Sigmoid colon (tissue), 7 donors: ENCODE results near the gene KLHDC7B. TPM values are rescaled to one million over a fixed set of nuclear protein-coding genes. Genes with fewer than 3 reads are reported as not detected.

Experiments used
- DNase-seq: peaks from one replicate; pipeline ENCODE4 v3.0.0-alpha.2; 2019
- H3K27ac ChIP-seq, 4 donors: fragments of 200-600 bp; sonication (generic); one replicate each; pipeline ENCODE4 v1.5.1; 2016 to 2019; ENCODE audit warnings: mild to moderate bottlenecking in 1 of 4
- H3K27me3 ChIP-seq, 3 donors: fragments of 200-600 bp; sonication (generic); one replicate each; pipeline ENCODE4 v1.5.1; 2019; ENCODE audit warnings: mild to moderate bottlenecking in 1 of 3
- H3K36me3 ChIP-seq, 4 donors: fragments of 200-600 bp; sonication (generic); one replicate each; pipeline ENCODE4 v1.5.1; 2016 to 2019
- H3K4me1 ChIP-seq, 4 donors: fragments of 200-600 bp; sonication (generic); one replicate each; pipeline ENCODE4 v1.5.1; 2017 to 2019
- H3K4me3 ChIP-seq, 4 donors: fragments of 200-600 bp; sonication (generic); one replicate each; pipeline ENCODE4 v1.5.1; 2017 to 2019; ENCODE audit warnings: mild to moderate bottlenecking in 2 of 4, moderate library complexity in 1 of 4
- H3K9me3 ChIP-seq, 4 donors: fragments of 200-600 bp in 3 of 4; sonication (generic) in 3 of 4; one replicate each; pipeline versions ENCODE4 v1.5.1 to v1.6.1; 2013 to 2019
- EP300 ChIP-seq, 4 donors: sonication (generic); formaldehyde crosslinking; IDR thresholded peaks; one replicate each; pipeline ENCODE4 v1.6.1; 2017; ENCODE audit warnings: antibody characterized with exemption in 4 of 4
- POLR2A ChIP-seq, 2 donors: fragments of 450-650 bp; IDR thresholded peaks; one replicate each; pipeline ENCODE4 v1.6.1; 2016; ENCODE audit warnings: antibody characterized with exemption in 2 of 2, mild to moderate bottlenecking in 2 of 2, moderate library complexity in 2 of 2
- POLR2AphosphoS5 ChIP-seq, 4 donors: sonication (generic); formaldehyde crosslinking; IDR thresholded peaks; one replicate each; pipeline ENCODE4 v1.6.1; 2017; ENCODE audit warnings: antibody characterized with exemption in 4 of 4
- WGBS, 2 donors: extraction: QIAGEN DNeasy Blood & Tissue Kit; methylation state at CpG; one replicate each; pipeline ENCODE4 v1.1.7; 2013; 5-methylcytosine and 5-hydroxymethylcytosine counted together
- intact Hi-C: fragments of 100-400 bp; cut with DNase I; formaldehyde crosslinking; loops from one replicate; pipeline ENCODE4 v1.15.1; 2023
- polyA plus RNA-seq, 3 donors: library from polyadenylated mRNA; stranded (reverse); fragments of 200-250 nt; gene quantifications; one replicate each; pipeline ENCODE4 v1.2.3, GENCODE V29; 2013
- total RNA-seq, 4 donors: library from RNA; depleted of rRNA; stranded (reverse); fragments of >200 nt; gene quantifications; one replicate each; pipeline ENCODE4 v1.1.0, GENCODE V29; 2016
- TF ChIP-seq, protein P1 (sequence below), 4 experiments: fragments of 450-650 bp in 3 of 4; fragments of 200-600 bp in 1 of 4; IDR thresholded peaks; one replicate each; pipeline ENCODE4 v1.5.1; 2016 to 2019; ENCODE audit warnings: antibody characterized with exemption in 4 of 4, mild to moderate bottlenecking in 3 of 4, moderate library complexity in 2 of 4
- donor health status: healthy with polysubstance abuse.
- donor health status: Bipolar disorder and iron deficiency.
- donor health status: healthy.

The KLHDC7B gene
- total and polyA plus RNA-seq, 7 donors: 2.0 TPM; not detected in 6

DNA sequence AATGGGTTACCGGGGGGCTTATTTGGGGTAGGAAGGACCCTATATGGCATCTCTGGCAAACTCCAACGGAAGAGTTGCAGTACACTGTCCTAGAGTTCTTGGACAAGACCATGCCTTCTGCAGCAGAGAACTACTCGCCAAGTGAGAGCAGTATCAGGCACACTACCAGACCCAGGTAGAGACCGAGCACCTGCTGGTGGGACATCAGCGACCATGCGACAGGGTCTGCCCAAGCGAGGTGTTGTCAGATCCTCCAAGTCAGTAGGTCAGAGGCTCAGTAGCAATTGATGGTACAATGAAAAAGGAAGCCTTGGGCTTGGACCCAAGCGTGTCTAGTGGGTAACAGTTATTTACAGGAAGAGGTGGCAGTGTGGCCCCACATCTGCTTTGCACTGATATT is 40.1 kb downstream of the KLHDC7B start:
- H3K4me3 ChIP-seq: no peak overlapping the region
- DNase-seq: no peak
- no peak overlapping the region for H3K27ac ChIP-seq
- H3K9me3 ChIP-seq: no peaks in the 10 kb centered on the region
- TF ChIP-seq POLR2A (IDR thresholded peaks at IDR 0.05) (no peak), EP300 (IDR thresholded peaks at IDR 0.05) (no peak), POLR2AphosphoS5 (IDR thresholded peaks at IDR 0.05) (no peak)
- TF ChIP-seq, protein P1, sequence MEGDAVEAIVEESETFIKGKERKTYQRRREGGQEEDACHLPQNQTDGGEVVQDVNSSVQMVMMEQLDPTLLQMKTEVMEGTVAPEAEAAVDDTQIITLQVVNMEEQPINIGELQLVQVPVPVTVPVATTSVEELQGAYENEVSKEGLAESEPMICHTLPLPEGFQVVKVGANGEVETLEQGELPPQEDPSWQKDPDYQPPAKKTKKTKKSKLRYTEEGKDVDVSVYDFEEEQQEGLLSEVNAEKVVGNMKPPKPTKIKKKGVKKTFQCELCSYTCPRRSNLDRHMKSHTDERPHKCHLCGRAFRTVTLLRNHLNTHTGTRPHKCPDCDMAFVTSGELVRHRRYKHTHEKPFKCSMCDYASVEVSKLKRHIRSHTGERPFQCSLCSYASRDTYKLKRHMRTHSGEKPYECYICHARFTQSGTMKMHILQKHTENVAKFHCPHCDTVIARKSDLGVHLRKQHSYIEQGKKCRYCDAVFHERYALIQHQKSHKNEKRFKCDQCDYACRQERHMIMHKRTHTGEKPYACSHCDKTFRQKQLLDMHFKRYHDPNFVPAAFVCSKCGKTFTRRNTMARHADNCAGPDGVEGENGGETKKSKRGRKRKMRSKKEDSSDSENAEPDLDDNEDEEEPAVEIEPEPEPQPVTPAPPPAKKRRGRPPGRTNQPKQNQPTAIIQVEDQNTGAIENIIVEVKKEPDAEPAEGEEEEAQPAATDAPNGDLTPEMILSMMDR (IDR thresholded peaks at IDR 0.05): no peak
- peaks cover 0 to 21% (median 18%) of the 10 kb centered on the region in 4 donors for H3K4me1 ChIP-seq
- WGBS, 2 donors: 89 to 94% methylated on average over 8 of the region's 8 CpGs
- H3K36me3 ChIP-seq: no peaks in the 10 kb centered on the region
- intact Hi-C loops: no loop called here
- H3K27me3 ChIP-seq: no peaks in the 10 kb centered on the region

DNA sequence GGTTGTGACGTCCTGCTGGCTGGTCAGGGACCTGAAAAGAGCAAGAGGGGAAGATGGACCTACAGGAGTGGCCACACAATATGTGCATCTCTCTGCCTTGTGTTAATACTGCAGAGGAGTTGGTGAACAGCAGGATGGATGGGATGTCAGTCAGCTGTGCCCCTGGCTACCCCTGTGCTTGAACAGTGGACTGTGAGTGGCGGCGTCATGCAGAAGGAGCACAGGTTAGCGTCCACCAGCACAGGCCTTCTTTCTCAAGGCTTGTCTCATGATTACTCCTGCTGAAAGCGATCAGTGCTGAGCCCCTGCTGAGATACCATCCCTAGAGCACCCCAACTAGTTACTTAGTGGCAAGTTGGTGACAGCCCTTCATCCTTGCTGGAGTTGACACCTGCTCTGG is 40.7 kb downstream of the KLHDC7B start:
- Histone ChIP-seq H3K36me3 (no peaks in the 10 kb centered on the region), H3K4me1 (peaks cover 0 to 16% (median 14%) of the 10 kb centered on the region in 4 donors), H3K9me3 (no peaks in the 10 kb centered on the region), H3K27me3 (no peaks in the 10 kb centered on the region), H3K4me3 (no peak overlapping the region), H3K27ac (no peak overlapping the region)
- DNase-seq: no peak
- WGBS, 2 donors: 85 to 95% methylated on average over 5 of the region's 5 CpGs
- intact Hi-C loops: no loop called here
- TF ChIP-seq POLR2A (IDR thresholded peaks at IDR 0.05): no peak
- no peak for TF ChIP-seq EP300 (IDR thresholded peaks at IDR 0.05)
- no peak for TF ChIP-seq POLR2AphosphoS5 (IDR thresholded peaks at IDR 0.05)
- TF ChIP-seq, protein P1 (IDR thresholded peaks at IDR 0.05): no peak

DNA sequence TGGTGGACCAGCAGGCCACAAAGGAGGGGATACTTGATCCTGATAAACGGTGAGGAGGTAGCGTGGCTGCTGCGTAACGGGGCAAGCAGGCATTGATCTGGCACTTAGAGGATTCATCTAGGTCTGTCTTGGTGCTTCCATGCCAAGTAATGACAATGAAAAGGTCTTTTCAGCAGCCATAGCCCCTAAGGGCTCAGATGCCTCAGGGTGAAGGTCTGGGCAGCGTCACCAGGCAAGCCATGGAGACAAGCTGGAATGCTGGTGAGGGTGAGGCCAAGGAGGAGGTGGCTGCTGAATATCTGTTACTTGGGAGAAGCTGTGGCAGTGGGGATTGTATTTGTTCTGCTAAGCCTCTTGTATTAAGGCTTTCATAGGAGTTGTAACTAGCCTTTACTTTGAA is 41.7 kb downstream of the KLHDC7B start:
- intact Hi-C loops: no loop called here
- WGBS, 2 donors: 94 to 96% methylated on average over 5 of the region's 5 CpGs
- Histone ChIP-seq H3K4me3 (no peak overlapping the region), H3K4me1 (peaks cover 0 to 9% (median 8%) of the 10 kb centered on the region in 4 donors), H3K36me3 (no peaks in the 10 kb centered on the region), H3K9me3 (no peaks in the 10 kb centered on the region), H3K27ac (no peak overlapping the region), H3K27me3 (no peaks in the 10 kb centered on the region)
- no peak for DNase-seq
- TF ChIP-seq POLR2AphosphoS5 (IDR thresholded peaks at IDR 0.05): no peak

DNA sequence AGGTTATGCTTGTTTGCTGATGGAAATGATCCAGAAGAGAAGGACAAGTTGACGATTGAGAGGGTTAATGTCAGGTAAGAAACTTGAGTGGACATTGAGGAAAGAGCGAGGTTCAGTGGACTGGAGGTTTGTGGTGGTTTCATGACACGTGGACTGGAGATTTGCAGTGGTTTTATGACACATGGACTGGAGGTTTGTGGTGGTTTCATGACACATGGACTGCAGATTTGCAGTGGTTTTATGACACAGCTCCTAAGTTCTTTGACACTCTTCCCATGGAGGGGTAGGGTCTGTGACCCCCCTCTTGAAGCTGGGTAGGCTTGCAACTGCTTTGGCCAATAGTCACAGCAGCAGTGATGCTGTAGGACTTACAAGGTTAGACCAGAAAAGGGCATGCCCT is 49.5 kb downstream of the KLHDC7B start:
- WGBS, 2 donors: 87 to 88% methylated on average over 3 of the region's 3 CpGs
- intact Hi-C loops: no loop called here
- H3K9me3 ChIP-seq: no peaks in the 10 kb centered on the region

DNA sequence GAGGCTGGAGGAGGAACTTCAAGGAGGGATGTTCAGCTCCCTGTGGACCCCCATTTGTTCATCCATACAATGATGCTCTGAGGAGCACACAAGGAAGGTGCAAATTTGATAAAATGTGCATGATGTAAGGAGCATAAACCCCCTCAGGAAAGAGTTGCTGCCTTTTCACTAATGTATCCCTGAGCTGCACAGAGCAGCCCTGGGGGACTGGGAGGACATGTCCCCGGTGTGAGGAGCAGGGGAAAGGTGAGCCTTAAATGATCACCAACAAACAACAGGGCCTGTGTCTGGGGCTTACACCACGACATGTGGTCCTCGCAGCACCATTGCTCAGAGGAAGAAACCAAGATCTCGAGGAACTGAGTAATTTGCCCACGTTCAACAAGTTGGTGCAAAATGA is 51.4 kb downstream of the KLHDC7B start:
- Histone ChIP-seq H3K4me3 (no peak overlapping the region), H3K27ac (no peak overlapping the region), H3K27me3 (peaks cover 13 to 49% (median 40%) of the 10 kb centered on the region in 3 donors), H3K9me3 (no peaks in the 10 kb centered on the region), H3K36me3 (no peaks in the 10 kb centered on the region), H3K4me1 (peaks cover 0 to 16% (median 13%) of the 10 kb centered on the region in 4 donors)
- no peak for DNase-seq
- TF ChIP-seq POLR2AphosphoS5 (IDR thresholded peaks at IDR 0.05) (no peak), POLR2A (IDR thresholded peaks at IDR 0.05) (no peak), EP300 (IDR thresholded peaks at IDR 0.05) (no peak)
- TF ChIP-seq, protein P1 (IDR thresholded peaks at IDR 0.05): no peak
- WGBS, 2 donors: 90 to 93% methylated on average over 5 of the region's 5 CpGs
- intact Hi-C loops: no loop called here

More for the DNA sequence above, 49.5 kb downstream of the KLHDC7B start:
- no peak for DNase-seq
- Histone ChIP-seq H3K36me3 (no peaks in the 10 kb centered on the region), H3K27me3 (peaks cover 5 to 30% (median 21%) of the 10 kb centered on the region in 3 donors), H3K4me1 (peaks cover 0 to 5% (median 4%) of the 10 kb centered on the region in 4 donors), H3K27ac (no peak overlapping the region), H3K4me3 (no peak overlapping the region)
- TF ChIP-seq POLR2A (IDR thresholded peaks at IDR 0.05) (no peak), POLR2AphosphoS5 (IDR thresholded peaks at IDR 0.05) (no peak), EP300 (IDR thresholded peaks at IDR 0.05) (no peak)
- TF ChIP-seq, protein P1 (IDR thresholded peaks at IDR 0.05): no peak
